Sigmoid colon (tissue), 4 donors: ENCODE data around the gene RHEX.
"Not testable (repeated sequence)": the region's sequence is repeated elsewhere in the genome, so short reads cannot be mapped to it uniquely, and the experiment has no call there.

Experiments used
- CTCF ChIP-seq, 4 experiments: fragments of 450-650 bp in 3 of 4; fragments of 200-600 bp in 1 of 4; IDR thresholded peaks; one replicate each; pipeline ENCODE4 v1.5.1; 2016 to 2019; ENCODE audit warnings: antibody characterized with exemption in 4 of 4, mild to moderate bottlenecking in 3 of 4, moderate library complexity in 2 of 4
- EP300 ChIP-seq, 4 donors: sonication (generic); formaldehyde crosslinking; IDR thresholded peaks; one replicate each; pipeline ENCODE4 v1.6.1; 2017; ENCODE audit warnings: antibody characterized with exemption in 4 of 4
- POLR2A ChIP-seq, 2 donors: fragments of 450-650 bp; IDR thresholded peaks; one replicate each; pipeline ENCODE4 v1.6.1; 2016; ENCODE audit warnings: antibody characterized with exemption in 2 of 2, mild to moderate bottlenecking in 2 of 2, moderate library complexity in 2 of 2
- POLR2AphosphoS5 ChIP-seq, 4 donors: sonication (generic); formaldehyde crosslinking; IDR thresholded peaks; one replicate each; pipeline ENCODE4 v1.6.1; 2017; ENCODE audit warnings: antibody characterized with exemption in 4 of 4

GRCh38 chr1:206052231-206052865, 625 bp upstream of the RHEX start:
- not testable (repeated sequence) for TF ChIP-seq POLR2A, EP300, CTCF, POLR2AphosphoS5 (IDR thresholded peaks at IDR 0.05)
